ENCODE data around the gene GNAQ.
"Not testable (repeated sequence)": the region's sequence is repeated elsewhere in the genome, so short reads cannot be mapped to it uniquely, and the experiment has no call there.

Gene GNAQ

GRCh38 chr9:77798140-77798539, 233.5 kb downstream of the GNAQ start:
- in situ Hi-C loops (cut with MboI; ENCODE audit: low sequenced_read_pairs), result no loop called here

DNA sequence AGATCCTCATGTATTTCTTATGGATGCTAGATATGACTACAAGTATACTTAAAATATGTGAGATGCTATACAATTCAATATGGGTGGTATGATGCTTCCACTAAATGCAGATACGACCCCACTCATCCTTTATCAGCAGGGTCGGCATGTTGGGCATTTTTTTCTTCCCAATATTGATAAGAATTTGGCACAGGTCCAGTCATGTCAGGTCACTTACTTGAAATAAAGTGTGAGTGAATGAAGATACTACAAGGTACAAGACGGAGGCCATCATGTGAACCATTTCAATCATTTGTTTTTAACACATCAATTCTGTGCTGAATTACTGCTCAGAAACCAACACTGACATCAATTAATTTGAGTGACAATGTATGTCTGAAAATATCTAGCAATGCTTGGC, 236.6 kb downstream of the GNAQ start:
- in situ Hi-C loops (cut with MboI; ENCODE audit: low sequenced_read_pairs), result no loop called here

DNA sequence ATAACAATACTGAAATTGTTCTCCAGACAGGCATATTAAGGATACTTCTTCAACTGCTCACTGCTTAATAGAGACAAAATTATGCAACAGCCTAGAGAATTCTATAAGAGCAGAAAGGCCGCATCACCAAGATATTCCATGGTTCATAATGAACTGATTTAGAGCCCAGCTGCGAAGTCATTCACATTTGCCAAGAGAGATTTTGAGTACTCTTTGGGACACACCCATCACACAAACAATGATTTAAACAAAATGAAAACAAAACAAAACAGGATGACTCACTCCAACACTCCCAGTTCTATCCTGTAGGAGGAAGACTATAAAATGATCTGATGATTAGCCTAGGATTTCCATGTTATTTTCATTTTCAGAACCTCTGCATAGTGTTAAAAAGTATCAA, 237.8 kb downstream of the GNAQ start:
- in situ Hi-C loops (cut with MboI; ENCODE audit: low sequenced_read_pairs), result no loop called here

GRCh38 chr9:77789891-77790290, 241.7 kb downstream of the GNAQ start:
- in situ Hi-C loops (cut with MboI; ENCODE audit: low sequenced_read_pairs), result no loop called here

DNA sequence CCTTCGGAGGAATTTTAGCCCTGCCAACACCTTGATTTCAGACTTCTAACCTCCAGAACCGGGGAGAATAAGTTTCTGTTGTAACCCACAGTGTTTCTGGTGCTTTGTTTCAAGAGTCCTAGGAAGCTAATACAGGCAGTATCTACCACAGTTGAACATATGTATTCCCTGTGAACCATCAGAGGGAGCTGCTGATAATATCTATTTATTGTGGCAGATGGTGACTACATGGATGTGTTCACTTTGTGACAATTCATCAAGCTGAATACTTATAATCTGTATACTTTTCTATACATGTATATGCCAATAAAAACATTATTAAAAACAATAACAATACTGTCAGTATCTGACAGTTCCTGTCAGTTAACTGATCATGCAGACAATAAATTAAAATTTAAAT, 246.3 kb downstream of the GNAQ start:
- in situ Hi-C loops (cut with MboI; ENCODE audit: low sequenced_read_pairs), result no loop called here

- in situ Hi-C loops (cut with MboI; ENCODE audit: low sequenced_read_pairs), result no loop called here
Observed at GRCh38 chr9:77783518-77783917, 248.1 kb downstream of the GNAQ start.

DNA sequence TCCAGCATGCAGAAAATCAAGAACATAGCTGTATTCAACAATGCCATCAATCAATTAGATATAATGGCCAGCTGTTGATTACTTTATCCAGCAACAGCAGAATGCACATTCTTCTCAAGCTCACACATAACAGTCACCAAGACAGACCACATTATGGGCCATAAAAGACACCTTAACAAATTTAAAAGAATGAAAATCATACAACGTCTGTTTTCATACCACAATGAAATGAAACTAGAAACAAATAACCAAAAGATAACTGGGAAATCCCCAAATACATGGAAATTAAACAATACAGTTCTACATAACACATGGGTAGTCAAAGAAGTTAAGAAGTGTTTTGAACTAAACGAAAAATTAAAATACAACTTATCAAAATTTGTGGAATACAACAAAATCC, 252.6 kb downstream of the GNAQ start:
- in situ Hi-C loops (cut with MboI; ENCODE audit: low sequenced_read_pairs), result no loop called here

- in situ Hi-C loops (cut with MboI; ENCODE audit: low sequenced_read_pairs), result no loop called here
Observed at GRCh38 chr9:77773381-77773780, 258.2 kb downstream of the GNAQ start.

- in situ Hi-C loops (cut with MboI; ENCODE audit: low sequenced_read_pairs), result no loop called here
Observed at GRCh38 chr9:77772646-77773045, 259.0 kb downstream of the GNAQ start.

DNA sequence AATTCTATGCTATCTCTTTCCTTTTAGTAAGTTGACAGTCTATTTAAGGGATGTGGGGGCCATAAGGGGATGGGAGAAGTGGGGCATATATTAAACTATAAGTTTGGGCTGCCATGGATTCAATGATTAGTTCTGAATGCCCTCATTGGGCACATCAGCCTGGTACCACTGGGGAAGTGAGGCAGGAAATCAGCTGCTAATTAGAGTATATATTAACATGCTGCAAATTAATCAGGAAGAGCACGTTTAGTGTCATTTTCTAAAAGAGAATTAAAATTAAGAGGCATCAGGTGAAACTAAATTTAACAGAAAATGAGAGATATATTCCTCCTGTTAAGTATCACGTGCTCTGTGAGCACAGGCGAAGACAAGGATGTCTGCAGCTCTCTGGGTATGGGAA, 260.4 kb downstream of the GNAQ start:
- in situ Hi-C loops (cut with MboI; ENCODE audit: low sequenced_read_pairs), result no loop called here

GRCh38 chr9:77770340-77770739, 261.3 kb downstream of the GNAQ start:
- in situ Hi-C loops (cut with MboI; ENCODE audit: low sequenced_read_pairs), result no loop called here

- in situ Hi-C loops (cut with MboI; ENCODE audit: low sequenced_read_pairs), result no loop called here
Observed at GRCh38 chr9:77769246-77769645, 262.4 kb downstream of the GNAQ start.

DNA sequence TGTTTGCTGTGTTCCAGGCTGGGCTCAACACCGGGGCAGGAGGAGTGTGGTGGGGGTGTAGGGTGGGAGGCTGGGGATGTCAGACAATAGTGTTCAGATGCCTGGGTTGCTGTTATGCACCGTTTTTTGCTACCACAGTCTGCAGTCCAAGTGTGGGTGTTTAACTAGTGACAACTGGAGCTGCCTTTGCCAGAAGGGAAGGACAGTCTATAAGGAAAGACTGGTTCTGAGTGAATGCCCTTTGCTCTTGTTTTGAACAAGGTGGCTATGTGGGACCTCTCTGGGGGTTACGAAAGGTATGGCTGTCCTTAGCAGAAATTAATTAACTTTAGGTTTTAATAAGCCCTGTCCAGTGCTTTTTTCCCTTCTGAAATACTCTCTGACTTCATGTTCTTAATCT, 265.0 kb downstream of the GNAQ start:
- in situ Hi-C loops (cut with MboI; ENCODE audit: low sequenced_read_pairs), result no loop called here

DNA sequence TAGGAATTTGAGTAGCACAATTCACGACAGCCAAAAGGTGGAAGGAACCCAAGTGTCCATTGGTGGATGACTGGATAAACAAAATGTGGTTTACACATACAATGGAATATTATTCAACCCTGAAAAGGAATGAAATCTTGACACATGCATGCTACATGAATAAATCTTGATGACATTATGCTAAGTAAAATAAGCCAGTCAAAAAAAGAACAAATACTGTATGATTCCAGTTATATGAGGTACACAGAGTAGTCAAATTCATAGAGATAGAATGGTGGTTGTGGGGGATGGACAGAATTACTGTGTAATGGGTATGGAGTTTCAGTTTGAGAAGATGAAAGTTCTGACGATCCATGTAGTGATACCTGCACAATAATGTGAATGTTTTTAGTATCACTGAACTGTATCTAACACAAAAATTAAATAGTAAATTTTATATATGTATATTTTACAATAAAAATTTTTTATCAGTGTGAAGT, 265.8 kb downstream of the GNAQ start:
- in situ Hi-C loops (cut with MboI; ENCODE audit: low sequenced_read_pairs), result no loop called here

GRCh38 chr9:77764894-77765780, 266.5 kb downstream of the GNAQ start:
- in situ Hi-C loops (cut with MboI; ENCODE audit: low sequenced_read_pairs), result no loop called here

DNA sequence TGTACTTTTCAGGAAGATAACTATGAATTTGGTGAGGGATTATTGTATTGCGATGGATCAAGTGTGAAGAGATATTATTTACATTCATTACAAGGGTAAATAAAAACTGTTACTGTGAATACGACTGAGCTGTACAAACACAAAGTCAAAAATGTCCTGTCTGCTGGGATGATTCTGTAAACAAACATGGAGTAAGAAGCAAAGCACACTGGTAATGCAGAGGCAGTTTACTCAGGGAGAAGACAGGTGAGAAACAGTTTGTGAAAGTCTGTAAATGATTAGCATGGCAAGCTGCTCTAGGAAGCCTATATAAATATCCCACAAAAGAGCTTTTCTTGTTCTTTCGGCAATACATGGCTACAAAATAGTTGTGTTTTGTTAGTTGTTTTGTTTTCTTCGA, 268.0 kb downstream of the GNAQ start:
- in situ Hi-C loops (cut with MboI; ENCODE audit: low sequenced_read_pairs), result no loop called here

DNA sequence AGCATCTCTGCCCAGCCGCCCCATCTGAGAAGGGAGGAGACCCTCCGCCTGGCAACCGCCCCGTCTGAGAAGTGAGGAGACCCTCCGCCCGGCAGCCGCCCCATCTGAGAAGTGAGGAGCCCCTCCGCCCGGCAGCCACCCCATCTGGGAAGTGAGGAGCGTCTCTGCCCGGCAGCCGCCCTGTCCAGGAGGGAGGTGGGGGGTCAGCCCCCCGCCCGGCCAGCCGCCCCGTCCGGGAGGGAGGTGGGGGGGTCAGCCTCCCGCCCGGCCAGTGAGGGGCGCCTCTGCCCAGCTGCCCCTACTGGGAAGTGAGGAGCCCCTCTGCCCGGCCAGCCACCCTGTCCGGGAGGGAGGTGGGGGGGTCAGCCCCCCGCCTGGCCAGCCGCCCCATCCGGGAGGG, 270.7 kb downstream of the GNAQ start:
- in situ Hi-C loops (cut with MboI; ENCODE audit: low sequenced_read_pairs), result not testable (repeated sequence)

DNA sequence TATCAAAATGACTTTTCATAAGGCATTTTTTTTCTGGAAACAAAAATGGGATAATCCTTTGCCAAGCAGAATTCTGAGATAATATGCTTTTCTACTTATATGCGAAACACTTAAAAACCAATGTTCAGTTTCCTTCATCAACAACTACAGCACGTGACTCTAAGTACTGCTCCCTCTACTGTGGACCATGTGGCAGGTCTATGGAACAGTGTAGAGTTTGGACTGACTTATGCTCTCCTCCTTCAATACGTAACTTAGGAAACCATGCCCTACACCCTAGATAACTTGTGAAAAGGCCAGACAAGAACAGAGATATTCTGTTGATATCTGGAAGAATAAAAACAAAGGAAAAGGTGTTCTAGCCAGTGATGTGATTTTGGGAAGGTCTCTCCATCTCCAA, 272.2 kb downstream of the GNAQ start:
- in situ Hi-C loops (cut with MboI; ENCODE audit: low sequenced_read_pairs), result no loop called here

- in situ Hi-C loops (cut with MboI; ENCODE audit: low sequenced_read_pairs), result no loop called here
Observed at GRCh38 chr9:77756449-77756848, 275.2 kb downstream of the GNAQ start.

GRCh38 chr9:77753180-77753579, 278.4 kb downstream of the GNAQ start:
- in situ Hi-C loops (cut with MboI; ENCODE audit: low sequenced_read_pairs), result no loop called here

DNA sequence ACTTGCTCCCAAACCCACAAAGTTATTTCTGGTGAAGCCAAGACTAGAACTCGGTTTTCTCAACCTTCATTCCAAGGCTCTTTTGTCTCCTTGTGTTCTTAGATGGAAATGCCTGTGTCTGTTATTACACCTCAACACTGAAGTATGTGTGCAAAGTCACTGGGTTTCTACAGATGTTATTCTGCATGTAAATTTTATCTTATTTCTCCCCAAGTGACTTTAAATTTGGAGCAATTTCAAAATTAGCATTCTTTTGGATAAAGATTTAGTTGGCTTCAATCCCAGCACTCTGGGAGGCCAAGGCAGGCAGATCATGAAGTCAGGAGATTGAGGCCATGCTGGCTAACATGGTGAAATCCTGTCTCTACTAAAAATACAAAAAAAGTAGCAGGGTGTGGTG, 279.1 kb downstream of the GNAQ start:
- in situ Hi-C loops (cut with MboI; ENCODE audit: low sequenced_read_pairs), result no loop called here

GRCh38 chr9:77751341-77752091, 280.1 kb downstream of the GNAQ start:
- in situ Hi-C loops (cut with MboI; ENCODE audit: low sequenced_read_pairs), result no loop called here

All from hTERT RPE-1 (cell line).